Osteoblast (primary cell): ENCODE measurements around the gene NOTCH4. TPM values are rescaled to one million over a fixed set of nuclear protein-coding genes. Genes with fewer than 3 reads are reported as not detected.

Experiments used
- DNase-seq: peaks from one replicate; pipeline ENCODE4 v3.0.0; 2011; ENCODE audit warnings: low spot score, mixed read lengths; ENCODE audit not compliant: insufficient read length; ENCODE audit errors: missing footprints
- H2AFZ ChIP-seq: 2 replicates; pipeline ENCODE4 v1.6.0; 2011; ENCODE audit warnings: mild to moderate bottlenecking, low read length
- H3K27ac ChIP-seq: 2 replicates; pipeline ENCODE4 v1.5.1; 2011; ENCODE audit warnings: mild to moderate bottlenecking, low read depth, low read length, moderate library complexity
- H3K27me3 ChIP-seq: 2 replicates; pipeline ENCODE4 v1.6.0; 2012; ENCODE audit warnings: mild to moderate bottlenecking, control low read depth, inconsistent platforms, low read length, moderate library complexity; ENCODE audit not compliant: insufficient read depth
- H3K36me3 ChIP-seq: 2 replicates; pipeline ENCODE4 v1.5.1; 2011; ENCODE audit warnings: mild to moderate bottlenecking, low read length, control low read depth, moderate library complexity; ENCODE audit not compliant: insufficient read depth
- H3K4me1 ChIP-seq: 2 replicates; pipeline ENCODE4 v1.5.1; 2011; ENCODE audit warnings: mild to moderate bottlenecking, low read length, control low read depth, moderate library complexity; ENCODE audit not compliant: insufficient read depth
- H3K4me2 ChIP-seq: 2 replicates; pipeline ENCODE4 v1.6.0; 2011; ENCODE audit warnings: mild to moderate bottlenecking, low read length; ENCODE audit not compliant: insufficient read depth
- H3K4me3 ChIP-seq: fragments of 200-600 bp; sonication (generic); 3 replicates; pipeline ENCODE4 v1.5.1; 2012; ENCODE audit warnings: mild to moderate bottlenecking, low read length, inconsistent platforms; ENCODE audit not compliant: insufficient read depth
- H3K79me2 ChIP-seq: 2 replicates; pipeline ENCODE4 v1.6.0; 2012; ENCODE audit warnings: mild to moderate bottlenecking, low read length, control low read depth, inconsistent platforms; ENCODE audit not compliant: insufficient read depth
- H3K9me3 ChIP-seq: 2 replicates; pipeline ENCODE4 v1.5.1; 2011; ENCODE audit warnings: low read depth, low read length, control low read depth
- H4K20me1 ChIP-seq: 2 replicates; pipeline ENCODE4 v1.6.0; 2012; ENCODE audit warnings: mild to moderate bottlenecking, low read length, control low read depth; ENCODE audit not compliant: insufficient read depth
- total RNA-seq: library from RNA; depleted of rRNA; stranded (reverse); fragments of >200 nt; gene quantifications from 2 replicates; pipeline ENCODE4 v1.2.3, GENCODE V29; 2012
- TF ChIP-seq, protein P1 (sequence below): IDR thresholded peaks from 2 replicates; pipeline ENCODE4 v1.5.1; 2011; ENCODE audit warnings: mild to moderate bottlenecking, low read depth, low read length, moderate library complexity; ENCODE audit errors: extremely low read depth

NOTCH4 gene
- total RNA-seq, 1 donor: 1.1 TPM

DNA sequence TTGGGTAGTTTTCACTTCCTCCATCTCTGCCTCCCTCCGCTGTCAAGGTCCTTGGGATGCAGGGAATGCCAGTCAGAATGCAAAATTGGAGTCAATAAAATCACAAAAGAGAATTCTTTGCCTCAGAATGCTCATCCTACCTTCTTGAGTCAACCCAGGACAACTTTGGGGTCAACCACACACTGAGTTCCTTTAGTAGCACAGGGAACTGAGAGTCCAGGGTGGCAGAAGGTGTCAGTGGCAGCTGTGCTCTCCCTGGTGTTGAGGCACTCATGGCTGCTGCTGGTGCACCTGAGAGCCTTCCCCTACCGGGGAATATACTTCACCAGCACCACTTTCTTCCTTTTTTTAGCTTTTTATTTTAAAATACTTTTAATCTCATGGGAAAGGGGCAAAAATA is 829 bp upstream of the NOTCH4 start:
- no peaks in the 10 kb centered on the region for H3K79me2 ChIP-seq
- no peak overlapping the region for H3K4me3 ChIP-seq
- no peaks in the 10 kb centered on the region for H3K9me3 ChIP-seq
- no peaks in the 10 kb centered on the region for H3K27me3 ChIP-seq
- no peak overlapping the region for H3K27ac ChIP-seq
- no peaks in the 10 kb centered on the region for H3K36me3 ChIP-seq
- no peak for DNase-seq
- no peaks in the 10 kb centered on the region for H3K4me1 ChIP-seq
- H2AFZ ChIP-seq: no peak overlapping the region
- no peak overlapping the region for H3K4me2 ChIP-seq
- TF ChIP-seq, protein P1, sequence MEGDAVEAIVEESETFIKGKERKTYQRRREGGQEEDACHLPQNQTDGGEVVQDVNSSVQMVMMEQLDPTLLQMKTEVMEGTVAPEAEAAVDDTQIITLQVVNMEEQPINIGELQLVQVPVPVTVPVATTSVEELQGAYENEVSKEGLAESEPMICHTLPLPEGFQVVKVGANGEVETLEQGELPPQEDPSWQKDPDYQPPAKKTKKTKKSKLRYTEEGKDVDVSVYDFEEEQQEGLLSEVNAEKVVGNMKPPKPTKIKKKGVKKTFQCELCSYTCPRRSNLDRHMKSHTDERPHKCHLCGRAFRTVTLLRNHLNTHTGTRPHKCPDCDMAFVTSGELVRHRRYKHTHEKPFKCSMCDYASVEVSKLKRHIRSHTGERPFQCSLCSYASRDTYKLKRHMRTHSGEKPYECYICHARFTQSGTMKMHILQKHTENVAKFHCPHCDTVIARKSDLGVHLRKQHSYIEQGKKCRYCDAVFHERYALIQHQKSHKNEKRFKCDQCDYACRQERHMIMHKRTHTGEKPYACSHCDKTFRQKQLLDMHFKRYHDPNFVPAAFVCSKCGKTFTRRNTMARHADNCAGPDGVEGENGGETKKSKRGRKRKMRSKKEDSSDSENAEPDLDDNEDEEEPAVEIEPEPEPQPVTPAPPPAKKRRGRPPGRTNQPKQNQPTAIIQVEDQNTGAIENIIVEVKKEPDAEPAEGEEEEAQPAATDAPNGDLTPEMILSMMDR: no peak
- no peaks in the 10 kb centered on the region for H4K20me1 ChIP-seq

DNA sequence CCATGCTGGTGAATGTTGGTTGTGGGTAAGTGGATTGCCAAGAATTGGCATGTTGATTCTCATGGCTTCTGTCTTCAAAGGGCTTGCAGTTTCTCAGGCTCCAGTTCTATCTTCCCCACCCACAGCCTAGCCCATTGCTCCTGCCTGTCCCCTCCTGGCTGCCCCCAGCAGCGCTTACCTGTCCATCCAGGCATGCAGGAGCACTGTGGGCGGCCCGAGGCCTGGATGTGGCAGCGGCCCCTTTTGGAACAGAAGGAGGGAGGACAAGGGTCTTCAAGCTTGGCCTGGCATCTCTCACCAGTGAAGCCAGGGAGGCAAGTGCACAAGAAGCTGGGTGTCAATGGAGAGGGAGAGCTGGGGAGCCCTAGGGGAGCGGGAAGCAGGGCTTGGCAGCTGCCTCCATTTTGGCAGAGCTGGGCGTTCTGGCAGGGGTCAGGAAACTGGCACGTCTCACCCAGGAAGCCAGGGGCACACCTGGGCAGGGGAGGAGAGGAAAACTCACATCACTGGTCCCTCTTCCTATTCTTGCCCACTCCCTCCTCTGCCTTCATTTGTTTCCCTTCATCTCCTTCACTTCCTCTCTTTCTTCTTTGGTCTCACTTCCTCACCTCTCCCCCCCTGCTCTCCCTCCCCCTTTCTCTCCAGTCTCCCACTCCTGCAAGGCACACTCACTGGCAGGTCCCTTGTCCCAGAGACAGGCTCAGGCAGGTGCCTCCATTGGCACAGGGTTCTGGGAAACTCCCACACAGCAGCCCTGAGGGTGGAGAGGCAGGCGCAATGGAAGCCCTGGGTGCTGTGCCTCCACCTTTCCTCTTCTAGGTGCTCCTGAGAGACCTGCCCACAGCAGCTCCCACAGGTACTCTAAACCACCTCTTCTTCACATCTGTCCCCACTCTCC is 1.3 kb downstream of the NOTCH4 start:
- H4K20me1 ChIP-seq: no peaks in the 10 kb centered on the region
- no peaks in the 10 kb centered on the region for H3K79me2 ChIP-seq
- peaks cover 5% of the 10 kb centered on the region for H3K27me3 ChIP-seq
- H3K4me1 ChIP-seq: no peaks in the 10 kb centered on the region
- H2AFZ ChIP-seq: no peak overlapping the region
- H3K4me2 ChIP-seq: no peak overlapping the region
- no peak overlapping the region for H3K27ac ChIP-seq
- no peaks in the 10 kb centered on the region for H3K9me3 ChIP-seq
- H3K4me3 ChIP-seq: no peak overlapping the region
- H3K36me3 ChIP-seq: no peaks in the 10 kb centered on the region
- TF ChIP-seq, protein P1: no peak
- no peak for DNase-seq

DNA sequence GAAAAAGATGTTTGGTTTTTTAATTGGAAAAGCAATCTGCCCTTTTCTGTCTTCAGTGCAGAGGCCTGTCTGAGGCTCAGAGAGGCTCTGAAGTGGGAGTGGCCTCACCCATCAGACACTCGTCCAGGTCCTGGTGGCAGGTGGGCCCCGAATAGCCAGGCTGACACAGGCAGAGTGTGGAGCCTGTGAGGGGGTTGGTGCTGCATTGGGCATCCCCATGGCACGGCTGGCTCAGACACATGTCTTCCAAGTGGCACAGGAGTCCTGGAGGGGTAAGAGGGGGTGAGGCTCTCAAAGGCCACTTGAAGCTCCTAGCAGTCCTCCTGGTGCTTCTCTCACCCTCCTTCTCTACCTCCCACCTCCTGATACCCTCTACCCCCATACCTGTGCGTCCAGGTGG is 3.8 kb downstream of the NOTCH4 start:
- no peaks in the 10 kb centered on the region for H3K9me3 ChIP-seq
- no peak overlapping the region for H3K4me2 ChIP-seq
- DNase-seq: no peak
- H4K20me1 ChIP-seq: no peaks in the 10 kb centered on the region
- no peaks in the 10 kb centered on the region for H3K79me2 ChIP-seq
- H3K27me3 ChIP-seq: peaks cover 6% of the 10 kb centered on the region
- TF ChIP-seq, protein P1: no peak
- H2AFZ ChIP-seq: no peak overlapping the region
- H3K4me1 ChIP-seq: no peaks in the 10 kb centered on the region
- H3K4me3 ChIP-seq: no peak overlapping the region
- no peak overlapping the region for H3K27ac ChIP-seq
- no peaks in the 10 kb centered on the region for H3K36me3 ChIP-seq

DNA sequence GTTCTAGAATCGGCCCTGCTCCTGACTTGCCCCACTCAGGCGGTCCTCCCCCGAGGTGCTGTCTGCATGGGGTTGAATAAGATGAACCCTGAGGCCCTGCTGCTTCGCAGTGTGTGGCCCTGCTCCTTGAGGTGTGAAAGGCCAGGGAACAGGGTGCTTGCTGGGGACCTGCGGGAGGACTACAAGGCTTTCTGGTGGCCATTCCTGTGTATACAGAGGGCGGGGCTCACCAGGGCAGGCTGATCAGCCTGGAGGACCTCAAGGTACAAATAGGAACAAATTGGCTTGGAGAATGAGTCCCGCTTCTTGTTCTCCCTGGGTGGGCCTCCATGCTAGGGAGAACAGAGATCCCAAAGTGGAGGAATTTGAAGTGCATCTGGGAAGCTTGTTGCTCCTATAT is 5.7 kb downstream of the NOTCH4 start:
- peaks cover 6% of the 10 kb centered on the region for H3K27me3 ChIP-seq
- no peak overlapping the region for H3K4me2 ChIP-seq

More for the DNA sequence above, 5.7 kb downstream of the NOTCH4 start:
- no peak for DNase-seq
- no peak overlapping the region for H3K4me3 ChIP-seq
- H3K9me3 ChIP-seq: no peaks in the 10 kb centered on the region
- H3K79me2 ChIP-seq: no peaks in the 10 kb centered on the region
- TF ChIP-seq, protein P1: no peak
- H3K4me1 ChIP-seq: no peaks in the 10 kb centered on the region
- H4K20me1 ChIP-seq: no peaks in the 10 kb centered on the region
- no peak overlapping the region for H2AFZ ChIP-seq
- H3K27ac ChIP-seq: no peak overlapping the region
- H3K36me3 ChIP-seq: no peaks in the 10 kb centered on the region
